GM03348 (cell line): ENCODE data around the gene SLCO2B1.

Experiments used
- DNase-seq: peaks from one replicate; pipeline ENCODE4 v3.0.0; 2012; ENCODE audit warnings: low spot score

SLCO2B1 gene

DNA sequence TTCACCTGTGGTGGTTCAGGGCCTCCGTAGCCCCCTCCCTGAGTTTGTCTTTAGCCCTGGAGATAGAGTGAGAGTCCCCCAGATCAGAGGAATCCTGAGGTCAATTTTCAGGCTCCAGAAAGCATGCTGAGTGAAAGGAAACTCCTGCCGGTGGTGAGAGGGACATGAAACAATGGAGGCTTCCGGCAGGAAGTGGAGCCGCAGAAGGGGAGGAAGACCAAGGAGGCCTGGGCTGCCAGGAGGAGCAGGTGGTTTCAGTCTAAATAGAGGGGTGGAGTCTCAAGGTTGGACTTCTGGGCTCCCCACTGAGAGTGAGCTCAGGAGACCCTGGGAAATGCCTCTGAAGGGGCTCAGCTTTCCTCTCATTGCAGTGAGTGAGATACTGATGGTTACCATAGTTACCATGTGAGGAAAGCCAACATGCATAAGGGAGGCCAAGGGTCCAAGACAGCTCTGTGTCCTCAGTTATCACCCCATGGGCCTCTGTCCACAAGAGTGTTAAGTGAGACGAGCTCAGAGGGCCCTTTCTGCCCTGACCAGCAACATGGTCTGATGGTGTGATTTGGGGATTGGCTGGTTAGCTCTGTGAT, 10.7 kb downstream of the SLCO2B1 start:
- DNase-seq: no peak

GRCh38 chr11:75162954-75163353, 12.0 kb downstream of the SLCO2B1 start:
- no peak for DNase-seq

DNA sequence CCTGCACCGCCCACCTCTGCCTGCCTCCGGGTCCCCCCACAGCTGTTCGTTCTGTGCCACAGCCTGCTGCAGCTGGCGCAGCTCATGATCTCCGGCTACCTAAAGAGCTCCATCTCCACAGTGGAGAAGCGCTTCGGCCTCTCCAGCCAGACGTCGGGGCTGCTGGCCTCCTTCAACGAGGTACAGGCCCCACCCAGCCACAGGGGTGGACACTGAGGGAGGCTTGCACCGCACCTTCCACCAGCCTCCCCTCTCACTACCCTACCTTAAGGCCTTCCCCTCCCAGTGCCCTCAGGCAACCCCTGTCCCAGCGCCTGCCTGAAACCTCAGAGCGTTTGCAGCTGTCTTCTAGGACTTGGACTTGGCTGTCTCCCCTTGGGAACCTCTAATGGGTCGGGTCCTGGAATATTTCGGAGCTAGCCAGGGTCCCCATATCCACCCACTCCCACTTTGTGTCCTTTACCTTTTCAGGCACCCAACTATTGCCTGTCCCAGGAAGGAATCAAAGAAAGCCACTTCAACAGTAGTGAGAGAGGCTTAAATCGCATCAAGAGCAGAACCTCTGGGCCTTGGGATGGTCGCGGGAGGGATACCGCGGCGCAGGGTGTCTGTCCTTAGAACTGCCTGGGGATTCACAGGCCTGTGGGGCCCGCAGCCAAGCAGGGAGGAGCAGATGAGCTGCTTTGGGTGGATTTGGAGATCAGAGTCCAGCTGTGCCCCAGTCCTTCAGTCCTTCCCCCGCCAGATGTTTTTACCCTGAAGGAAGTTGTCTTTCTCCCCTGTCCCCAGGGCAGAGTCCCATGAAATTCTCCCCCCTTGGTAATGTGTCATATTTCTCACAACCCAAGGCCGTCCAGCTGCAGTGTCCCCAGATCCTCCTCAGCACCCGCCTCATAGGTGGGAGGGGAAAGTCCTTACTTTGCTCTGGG, 13.3 kb downstream of the SLCO2B1 start:
- DNase-seq: no peak

DNA sequence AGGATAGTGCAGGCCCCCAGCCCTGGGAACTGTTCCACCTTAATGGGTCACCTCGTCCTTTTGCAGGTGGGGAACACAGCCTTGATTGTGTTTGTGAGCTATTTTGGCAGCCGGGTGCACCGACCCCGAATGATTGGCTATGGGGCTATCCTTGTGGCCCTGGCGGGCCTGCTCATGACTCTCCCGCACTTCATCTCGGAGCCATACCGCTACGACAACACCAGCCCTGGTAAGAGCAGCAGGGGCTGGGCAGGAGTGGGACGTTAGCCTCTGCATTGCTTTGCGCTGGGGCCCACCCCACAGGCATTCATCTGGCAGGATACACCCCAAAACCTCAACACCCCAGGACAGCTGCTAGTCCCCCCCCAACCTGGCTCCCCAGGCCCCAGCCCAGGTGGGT, 14.8 kb downstream of the SLCO2B1 start:
- no peak for DNase-seq

DNA sequence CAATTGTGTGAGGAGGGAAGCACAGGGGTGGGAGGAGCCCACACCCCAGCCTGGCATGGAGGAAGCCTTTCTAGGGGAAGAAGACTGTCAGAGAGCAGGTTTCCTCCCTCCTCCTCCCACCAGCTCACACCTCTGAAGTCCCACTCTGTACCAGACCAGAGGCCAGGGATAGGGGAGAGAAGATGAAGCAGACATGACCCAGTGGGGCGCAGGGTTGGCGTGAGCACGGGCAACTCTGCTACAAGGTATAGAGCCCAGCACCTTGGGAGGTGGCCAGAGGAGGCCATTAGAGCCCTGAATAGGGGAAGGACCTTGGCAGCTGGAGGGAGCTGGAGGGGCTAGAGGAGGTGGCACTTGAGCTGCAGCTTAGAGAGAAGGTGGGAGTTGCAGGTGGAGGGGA, 15.9 kb downstream of the SLCO2B1 start:
- no peak for DNase-seq

DNA sequence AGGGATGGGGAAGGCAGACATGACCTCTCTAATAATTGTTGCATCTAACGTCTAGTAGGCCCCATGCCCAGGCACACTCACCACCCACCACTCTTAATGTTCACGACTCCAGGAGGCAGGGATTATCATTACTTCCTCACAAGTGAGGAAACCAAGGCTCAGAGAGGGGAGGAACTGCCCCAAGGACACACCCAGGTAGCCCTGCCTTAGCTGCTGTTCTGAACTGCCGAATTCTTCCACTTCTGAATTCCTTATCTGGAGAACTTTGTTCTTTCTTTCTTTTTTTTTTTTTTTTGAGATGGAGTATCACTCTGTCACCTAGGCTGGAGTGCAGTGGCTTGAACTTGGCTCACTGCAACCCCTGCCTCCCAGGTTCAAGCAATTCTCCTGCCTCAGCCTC, 16.7 kb downstream of the SLCO2B1 start:
- DNase-seq: no peak

- DNase-seq: no peak
These were observed 18.4 kb downstream of the SLCO2B1 start for GRCh38 chr11:75169101-75169885.

GRCh38 chr11:75170516-75171201, 19.8 kb downstream of the SLCO2B1 start:
- DNase-seq: no peak

DNA sequence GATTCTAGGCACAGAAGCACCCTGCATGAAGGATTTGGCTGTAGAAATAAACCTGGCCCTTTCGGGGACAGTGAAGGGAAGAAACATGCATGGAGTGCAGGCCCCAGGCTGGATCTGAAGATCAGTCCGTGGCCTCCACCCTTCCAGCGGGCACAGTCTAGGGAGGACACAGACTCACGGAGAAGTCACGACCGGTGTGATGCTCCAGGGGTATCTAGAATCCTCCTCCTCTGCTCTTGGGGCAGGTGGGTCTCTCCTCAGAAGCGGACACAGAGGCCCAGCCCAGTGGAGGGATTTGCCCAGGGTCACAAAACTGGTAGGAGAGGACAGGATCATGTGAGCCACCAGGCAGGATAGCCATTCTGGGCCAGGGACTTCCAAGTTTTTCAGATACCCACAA, 22.4 kb downstream of the SLCO2B1 start:
- no peak for DNase-seq

GRCh38 chr11:75174781-75175370, 24.0 kb downstream of the SLCO2B1 start:
- no peak for DNase-seq

- DNase-seq: no peak
These were observed 31.8 kb downstream of the SLCO2B1 start for GRCh38 chr11:75182664-75183063.

- DNase-seq: no peak
These were observed 33.1 kb downstream of the SLCO2B1 start for GRCh38 chr11:75184051-75184450.

GRCh38 chr11:75184757-75185425, 34.0 kb downstream of the SLCO2B1 start:
- DNase-seq: no peak

DNA sequence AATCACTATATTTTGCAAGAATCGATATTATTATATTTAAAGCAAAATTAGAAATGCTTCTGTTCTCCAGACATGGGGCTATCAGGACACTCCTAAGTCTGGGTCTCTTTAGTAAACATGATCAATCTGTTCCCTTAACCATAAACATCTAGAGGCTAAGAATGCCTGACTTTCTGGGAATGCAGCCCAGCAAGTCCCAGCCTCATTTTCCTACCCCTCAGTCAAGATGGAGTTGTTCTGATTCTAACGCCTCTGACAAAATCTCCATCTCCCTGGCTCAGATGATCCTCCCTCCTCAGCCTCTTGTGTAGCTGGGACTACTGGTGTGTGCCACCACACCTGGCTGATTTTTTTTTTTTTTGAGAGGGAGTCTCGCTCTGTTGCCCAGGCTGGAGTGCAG, 35.0 kb downstream of the SLCO2B1 start:
- DNase-seq: no peak

- no peak for DNase-seq
These were observed 36.1 kb downstream of the SLCO2B1 start for GRCh38 chr11:75186999-75187398.

DNA sequence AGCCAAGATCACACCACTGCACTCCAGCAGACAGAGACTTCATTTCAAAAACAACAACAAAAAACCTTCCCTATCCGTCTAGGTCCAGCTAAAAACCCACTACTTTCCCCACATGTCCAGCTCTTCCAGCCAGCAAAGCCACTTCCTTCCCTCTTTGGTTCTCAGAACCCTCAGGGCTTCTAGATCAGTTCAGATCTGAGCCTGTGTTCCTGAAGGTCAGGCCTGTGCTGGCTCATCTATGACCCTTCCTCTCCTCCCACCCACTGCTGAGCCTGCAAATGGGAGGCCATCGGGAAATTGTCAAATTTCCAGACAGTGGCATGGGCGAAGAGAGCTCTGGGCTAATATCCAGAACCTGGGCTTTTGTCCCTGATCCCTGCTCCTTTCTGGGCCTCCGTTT, 37.8 kb downstream of the SLCO2B1 start:
- DNase-seq: no peak

DNA sequence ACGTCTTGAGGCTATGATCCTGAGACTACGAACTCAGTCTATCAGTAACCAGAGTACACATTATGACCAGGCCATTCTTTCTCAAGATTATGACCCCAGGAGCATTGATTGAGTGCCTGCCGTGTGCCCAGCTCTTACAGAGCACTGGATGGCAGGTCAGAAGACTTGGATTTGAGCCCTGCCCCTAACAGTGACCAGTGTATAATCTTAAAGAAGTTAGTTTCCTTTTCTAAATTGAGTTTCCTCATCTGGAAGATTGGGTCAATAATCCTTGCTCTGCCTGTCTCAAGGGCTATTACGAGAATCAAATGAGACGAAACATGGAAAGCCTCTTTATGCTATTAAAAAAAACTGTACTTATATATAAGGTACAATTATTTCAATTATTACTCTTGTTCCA, 38.2 kb downstream of the SLCO2B1 start:
- DNase-seq: no peak

DNA sequence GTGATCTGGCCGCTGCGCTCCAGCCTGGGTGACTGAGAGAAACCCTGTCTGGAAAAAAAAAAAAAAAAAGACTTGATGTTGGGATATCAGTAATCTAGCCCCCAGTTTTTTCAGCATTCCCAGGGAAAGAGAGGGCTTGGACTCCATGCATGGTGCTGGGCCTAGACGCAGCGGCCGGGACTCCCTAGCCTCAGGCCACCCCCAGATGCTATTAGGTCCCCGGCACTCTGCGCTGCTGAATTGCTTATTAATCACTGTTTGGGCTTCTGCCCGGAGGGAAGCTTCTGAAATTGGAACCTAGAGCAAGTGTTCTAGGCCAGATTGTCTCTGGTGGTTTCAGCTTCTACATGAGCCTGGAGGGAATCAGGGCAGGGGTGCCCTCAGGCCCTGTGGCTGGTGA, 39.0 kb downstream of the SLCO2B1 start:
- DNase-seq: no peak

- no peak for DNase-seq
These were observed 39.9 kb downstream of the SLCO2B1 start for GRCh38 chr11:75190652-75191329.

DNA sequence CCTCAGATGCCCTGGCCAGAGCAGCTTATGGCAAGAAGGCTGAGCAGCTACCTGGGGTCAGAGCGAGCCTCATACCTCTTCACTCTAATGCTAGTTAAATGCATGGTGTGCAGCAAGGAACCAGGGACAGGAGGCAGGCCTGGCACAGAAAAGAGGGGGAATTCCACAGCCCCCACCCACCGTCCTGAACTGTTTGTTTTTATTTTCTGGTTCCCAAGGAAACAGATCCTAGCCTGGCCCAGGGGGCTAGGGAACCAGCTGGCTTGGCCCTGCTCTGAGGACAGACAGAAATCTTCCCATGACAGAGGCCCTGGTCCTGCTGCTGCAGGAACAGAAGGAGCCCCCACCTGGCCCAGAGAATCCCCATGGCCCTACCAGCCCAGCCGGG, 40.4 kb downstream of the SLCO2B1 start:
- no peak for DNase-seq

GRCh38 chr11:75193271-75193670, 42.4 kb downstream of the SLCO2B1 start:
- DNase-seq: no peak
